ENCODE measurements around the gene RGS7. TPM values are rescaled to one million over a fixed set of nuclear protein-coding genes. Genes with fewer than 3 reads are reported as not detected.

Gene RGS7
- polyA plus RNA-seq, 1 donor from 2014 or later, result 24.2 TPM

- TF ChIP-seq RAD21 (conservative IDR thresholded peaks at IDR 0.05) (no peak), TAF1 (IDR thresholded peaks at IDR 0.05; ENCODE audit: low read depth) (no peak), EZH2 (IDR thresholded peaks at IDR 0.05; ENCODE audit: borderline replicate concordance, insufficient read depth, low read length, poor library complexity, severe bottlenecking) (no peak), EP300 (conservative IDR thresholded peaks at IDR 0.05; ENCODE audit: poor library complexity, severe bottlenecking) (no peak)
- no peak overlapping the region for H3K27ac ChIP-seq (ENCODE audit: low read length)
Measured at GRCh38 chr1:240827786-240828185, 529.2 kb downstream of the RGS7 start.

GRCh38 chr1:240824238-240824637 lies 532.8 kb downstream of the RGS7 start:
- no peaks in the 10 kb centered on the region for H3K27me3 ChIP-seq (ENCODE audit: insufficient read depth, low read depth, low read length)
- H3K9me3 ChIP-seq (ENCODE audit: low read length), result no peaks in the 10 kb centered on the region
- no peaks in the 10 kb centered on the region for H3K9me2 ChIP-seq (ENCODE audit: insufficient read depth, low read length)
- no peaks in the 10 kb centered on the region for H3F3A ChIP-seq (ENCODE audit: insufficient read depth, low read length, poor library complexity, severe bottlenecking)
- H3K4me3 ChIP-seq (ENCODE audit: low read length), result no peak overlapping the region
- no peak overlapping the region for H2AFZ ChIP-seq (ENCODE audit: low read depth, low read length)
- no peak overlapping the region for H3K4me2 ChIP-seq (ENCODE audit: low read length)
- TF ChIP-seq TAF1 (IDR thresholded peaks at IDR 0.05; ENCODE audit: low read depth), result no peak
- no peak for TF ChIP-seq EZH2 (IDR thresholded peaks at IDR 0.05; ENCODE audit: borderline replicate concordance, insufficient read depth, low read length, poor library complexity, severe bottlenecking)
- H3K79me2 ChIP-seq (replicated peaks; ENCODE audit: insufficient read depth, low read length), result no peaks in the 10 kb centered on the region
- H4K20me1 ChIP-seq (ENCODE audit: insufficient read depth), result no peaks in the 10 kb centered on the region
- no peak overlapping the region for H3K27ac ChIP-seq (ENCODE audit: low read length)
- H3K36me3 ChIP-seq (ENCODE audit: insufficient read depth, low read length), result no peaks in the 10 kb centered on the region
- H3K9ac ChIP-seq (ENCODE audit: low read length), result no peak overlapping the region

More at GRCh38 chr1:240827786-240828185, 529.2 kb downstream of the RGS7 start:
- H3K9me2 ChIP-seq (ENCODE audit: insufficient read depth, low read length), result no peaks in the 10 kb centered on the region
- no peaks in the 10 kb centered on the region for H4K20me1 ChIP-seq (ENCODE audit: insufficient read depth)
- H3K9me3 ChIP-seq (ENCODE audit: low read length), result no peaks in the 10 kb centered on the region
- H3K36me3 ChIP-seq (ENCODE audit: insufficient read depth, low read length), result no peaks in the 10 kb centered on the region
- no peak overlapping the region for H3K4me3 ChIP-seq (ENCODE audit: low read length)
- no peaks in the 10 kb centered on the region for H3F3A ChIP-seq (ENCODE audit: insufficient read depth, low read length, poor library complexity, severe bottlenecking)
- no peaks in the 10 kb centered on the region for H3K79me2 ChIP-seq (replicated peaks; ENCODE audit: insufficient read depth, low read length)
- H3K27me3 ChIP-seq (ENCODE audit: insufficient read depth, low read depth, low read length), result no peaks in the 10 kb centered on the region
- no peak overlapping the region for H3K9ac ChIP-seq (ENCODE audit: low read length)
- no peak overlapping the region for H2AFZ ChIP-seq (ENCODE audit: low read depth, low read length)
- no peak overlapping the region for H3K4me2 ChIP-seq (ENCODE audit: low read length)

DNA sequence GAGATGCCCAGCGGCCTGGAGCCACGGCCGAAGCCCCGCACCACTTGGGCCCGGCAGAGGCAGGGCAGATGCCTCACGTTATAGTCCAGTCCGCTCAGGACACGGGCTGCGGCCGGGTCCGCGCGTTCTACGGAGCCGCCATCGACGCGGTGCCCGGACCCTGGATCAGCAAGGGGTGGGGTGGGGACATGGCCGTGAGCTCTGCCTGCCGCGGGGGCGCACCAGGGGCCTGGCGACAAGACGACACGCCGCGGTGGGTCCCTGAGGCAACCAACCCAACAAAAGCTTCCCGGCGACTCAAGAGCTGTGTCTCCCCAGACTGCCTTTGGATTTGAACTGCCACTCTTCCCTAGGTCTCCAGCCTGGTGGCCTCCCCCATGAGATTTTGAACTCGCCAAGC lies 533.6 kb downstream of the RGS7 start:
- no peaks in the 10 kb centered on the region for H3K9me3 ChIP-seq (ENCODE audit: low read length)
- H3F3A ChIP-seq (ENCODE audit: insufficient read depth, low read length, poor library complexity, severe bottlenecking), result no peaks in the 10 kb centered on the region
- no peak overlapping the region for H2AFZ ChIP-seq (ENCODE audit: low read depth, low read length)
- no peak overlapping the region for H3K4me2 ChIP-seq (ENCODE audit: low read length)
- TF ChIP-seq TAF1 (IDR thresholded peaks at IDR 0.05; ENCODE audit: low read depth) (no peak), SMC3 (conservative IDR thresholded peaks at IDR 0.05; ENCODE audit: poor library complexity) (no peak), CTCF (IDR thresholded peaks at IDR 0.05; ENCODE audit: poor library complexity, severe bottlenecking) (no peak), EP300 (conservative IDR thresholded peaks at IDR 0.05; ENCODE audit: poor library complexity, severe bottlenecking) (no peak), POLR2AphosphoS5 (IDR thresholded peaks at IDR 0.05) (no peak), RAD21 (conservative IDR thresholded peaks at IDR 0.05) (no peak), EZH2 (IDR thresholded peaks at IDR 0.05; ENCODE audit: borderline replicate concordance, insufficient read depth, low read length, poor library complexity, severe bottlenecking) (no peak), MXI1 (conservative IDR thresholded peaks at IDR 0.05; ENCODE audit: poor library complexity, severe bottlenecking) (no peak)
- no peaks in the 10 kb centered on the region for H3K9me2 ChIP-seq (ENCODE audit: insufficient read depth, low read length)
- H3K27ac ChIP-seq (ENCODE audit: low read length), result no peak overlapping the region
- H3K4me3 ChIP-seq (ENCODE audit: low read length), result no peak overlapping the region
- H3K36me3 ChIP-seq (ENCODE audit: insufficient read depth, low read length), result no peaks in the 10 kb centered on the region
- no peaks in the 10 kb centered on the region for H3K79me2 ChIP-seq (replicated peaks; ENCODE audit: insufficient read depth, low read length)
- H3K27me3 ChIP-seq (ENCODE audit: insufficient read depth, low read depth, low read length), result no peaks in the 10 kb centered on the region
- no peak overlapping the region for H3K9ac ChIP-seq (ENCODE audit: low read length)
- H4K20me1 ChIP-seq (ENCODE audit: insufficient read depth), result no peaks in the 10 kb centered on the region
